ENCODE measurements around the gene TSHB.

GRCh38 chr1:115006191-115006590, 23.4 kb upstream of the TSHB start:
- no peak for TF ChIP-seq CTCF (conservative IDR thresholded peaks at IDR 0.05; ENCODE audit: low read length)
- TF ChIP-seq EZH2phosphoT487 (IDR thresholded peaks at IDR 0.05; ENCODE audit: borderline replicate concordance, low read depth, low read length), result no peak

All from OCI-LY7 (cell line).